Measurements from ENCODE around the gene TAOK2.

DNA sequence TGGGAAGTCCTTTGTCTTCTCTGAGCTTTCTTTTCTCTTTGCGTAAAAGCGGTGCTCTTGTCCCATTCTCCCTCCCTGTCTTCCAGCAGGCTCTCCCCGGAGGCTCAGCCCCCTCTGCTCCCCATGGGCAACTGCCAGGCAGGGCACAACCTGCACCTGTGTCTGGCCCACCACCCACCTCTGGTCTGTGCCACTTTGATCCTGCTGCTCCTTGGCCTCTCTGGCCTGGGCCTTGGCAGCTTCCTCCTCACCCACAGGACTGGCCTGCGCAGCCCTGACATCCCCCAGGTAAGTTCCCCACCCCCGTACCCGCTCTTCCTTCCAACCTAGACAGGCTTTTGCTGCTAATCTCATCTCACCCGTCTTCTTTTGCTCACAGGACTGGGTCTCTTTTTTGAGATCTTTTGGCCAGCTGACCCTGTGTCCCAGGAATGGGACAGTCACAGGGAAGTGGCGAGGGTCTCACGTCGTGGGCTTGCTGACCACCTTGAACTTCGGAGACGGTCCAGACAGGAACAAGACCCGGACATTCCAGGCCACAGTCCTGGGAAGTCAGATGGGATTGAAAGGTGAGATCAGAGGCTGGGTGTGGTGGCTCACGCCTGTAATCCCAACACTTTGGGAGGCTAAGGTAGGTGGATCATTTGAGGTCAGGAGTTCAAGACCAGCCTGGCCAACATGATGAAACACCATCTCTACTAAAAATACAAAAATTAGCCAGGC, 10.5 kb upstream of the TAOK2 start:
- TF ChIP-seq CTCF (IDR thresholded peaks at IDR 0.05; ENCODE audit: poor library complexity) (no peak), EZH2phosphoT487 (IDR thresholded peaks at IDR 0.05; ENCODE audit: low read depth, severe bottlenecking, unreplicated experiment) (no peak), EZH2 (IDR thresholded peaks at IDR 0.05; ENCODE audit: borderline replicate concordance) (no peak)
